ENCODE data around the gene CCDC74A.
"Not testable (repeated sequence)": the region's sequence is repeated elsewhere in the genome, so short reads cannot be mapped to it uniquely, and the experiment has no call there.

Gene CCDC74A

GRCh38 chr2:131529864-131530445 is 2.3 kb downstream of the CCDC74A start:
- not testable (repeated sequence) for DNase-seq (ENCODE audit: low read depth, low spot score)

- not testable (repeated sequence) for DNase-seq (ENCODE audit: low read depth, low spot score)
Observed at GRCh38 chr2:131530626-131531344, 3.1 kb downstream of the CCDC74A start.

GRCh38 chr2:131531547-131532185 is 4.0 kb downstream of the CCDC74A start:
- DNase-seq (ENCODE audit: low read depth, low spot score), result not testable (repeated sequence)

- not testable (repeated sequence) for DNase-seq (ENCODE audit: low read depth, low spot score)
Observed at GRCh38 chr2:131532723-131533608, 5.3 kb downstream of the CCDC74A start.

GRCh38 chr2:131533609-131534316 is 6.1 kb downstream of the CCDC74A start:
- DNase-seq (ENCODE audit: low read depth, low spot score), result not testable (repeated sequence)

- not testable (repeated sequence) for DNase-seq (ENCODE audit: low read depth, low spot score)
Observed at GRCh38 chr2:131534317-131534672, 6.6 kb downstream of the CCDC74A start.

GRCh38 chr2:131534965-131535364 is 7.3 kb downstream of the CCDC74A start:
- DNase-seq (ENCODE audit: low read depth, low spot score), result not testable (repeated sequence)

GRCh38 chr2:131535526-131535925 is 7.8 kb downstream of the CCDC74A start:
- DNase-seq (ENCODE audit: low read depth, low spot score), result no peak

GRCh38 chr2:131535951-131536826 is 8.5 kb downstream of the CCDC74A start:
- DNase-seq (ENCODE audit: low read depth, low spot score), result peak; percentile 72

GRCh38 chr2:131536841-131537240 is 9.2 kb downstream of the CCDC74A start:
- not testable (repeated sequence) for DNase-seq (ENCODE audit: low read depth, low spot score)

GRCh38 chr2:131538856-131539255 is 11.2 kb downstream of the CCDC74A start:
- not testable (repeated sequence) for DNase-seq (ENCODE audit: low read depth, low spot score)

- no peak for DNase-seq (ENCODE audit: low read depth, low spot score)
Observed at GRCh38 chr2:131542438-131543384, 15.0 kb downstream of the CCDC74A start.

- DNase-seq (ENCODE audit: low read depth, low spot score), result no peak
Observed at GRCh38 chr2:131543385-131543891, 15.8 kb downstream of the CCDC74A start.

GRCh38 chr2:131544006-131544812 is 16.5 kb downstream of the CCDC74A start:
- not testable (repeated sequence) for DNase-seq (ENCODE audit: low read depth, low spot score)

- not testable (repeated sequence) for DNase-seq (ENCODE audit: low read depth, low spot score)
Observed at GRCh38 chr2:131544813-131545165, 17.1 kb downstream of the CCDC74A start.

- no peak for DNase-seq (ENCODE audit: low read depth, low spot score)
Observed at GRCh38 chr2:131552871-131553270, 25.2 kb downstream of the CCDC74A start.

- no peak for DNase-seq (ENCODE audit: low read depth, low spot score)
Observed at GRCh38 chr2:131556998-131557397, 29.3 kb downstream of the CCDC74A start.
